HL-60 (cell line): Measurements from ENCODE around the gene ELOVL2.

ENCODE experiments used
- GABPA ChIP-seq: IDR thresholded peaks from 2 replicates; pipeline ENCODE4 v1.6.1; 2012; ENCODE audit warnings: low read depth
- POLR2AphosphoS5 ChIP-seq: IDR thresholded peaks from 2 replicates; pipeline ENCODE4 v1.6.1; 2012; ENCODE audit warnings: low read depth
- TF ChIP-seq, protein P1 (sequence below): IDR thresholded peaks from one replicate; pipeline ENCODE4 v1.5.1; 2011; ENCODE audit warnings: low read length, control low read depth, inconsistent platforms; ENCODE audit not compliant: insufficient read depth
- TF ChIP-seq, protein P2 (sequence below): IDR thresholded peaks from 2 replicates; pipeline ENCODE4 v1.6.1; 2012; ENCODE audit warnings: low read depth; ENCODE audit not compliant: insufficient replicate concordance

DNA sequence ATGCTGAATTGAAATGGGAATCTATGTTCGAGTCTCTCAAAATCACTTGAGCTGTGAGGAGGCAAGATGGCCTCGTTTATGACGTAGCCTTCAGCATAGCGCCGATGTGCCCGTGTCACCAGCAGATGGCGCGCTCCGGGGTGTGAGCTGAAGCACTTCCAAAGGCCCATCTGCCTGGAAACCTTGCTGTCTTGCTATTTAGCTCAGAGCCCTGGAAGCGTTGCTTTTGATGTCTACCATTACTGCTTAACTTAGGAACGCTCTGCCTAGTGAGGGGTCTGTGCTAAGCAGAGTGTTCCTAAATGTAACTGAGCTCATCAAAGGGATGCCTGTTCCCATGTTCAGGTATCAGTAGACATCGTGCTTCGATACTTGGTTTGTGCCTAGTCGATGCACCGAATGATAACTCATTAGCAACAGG lies 89.5 kb downstream of the ELOVL2 start:
- TF ChIP-seq, protein P1, sequence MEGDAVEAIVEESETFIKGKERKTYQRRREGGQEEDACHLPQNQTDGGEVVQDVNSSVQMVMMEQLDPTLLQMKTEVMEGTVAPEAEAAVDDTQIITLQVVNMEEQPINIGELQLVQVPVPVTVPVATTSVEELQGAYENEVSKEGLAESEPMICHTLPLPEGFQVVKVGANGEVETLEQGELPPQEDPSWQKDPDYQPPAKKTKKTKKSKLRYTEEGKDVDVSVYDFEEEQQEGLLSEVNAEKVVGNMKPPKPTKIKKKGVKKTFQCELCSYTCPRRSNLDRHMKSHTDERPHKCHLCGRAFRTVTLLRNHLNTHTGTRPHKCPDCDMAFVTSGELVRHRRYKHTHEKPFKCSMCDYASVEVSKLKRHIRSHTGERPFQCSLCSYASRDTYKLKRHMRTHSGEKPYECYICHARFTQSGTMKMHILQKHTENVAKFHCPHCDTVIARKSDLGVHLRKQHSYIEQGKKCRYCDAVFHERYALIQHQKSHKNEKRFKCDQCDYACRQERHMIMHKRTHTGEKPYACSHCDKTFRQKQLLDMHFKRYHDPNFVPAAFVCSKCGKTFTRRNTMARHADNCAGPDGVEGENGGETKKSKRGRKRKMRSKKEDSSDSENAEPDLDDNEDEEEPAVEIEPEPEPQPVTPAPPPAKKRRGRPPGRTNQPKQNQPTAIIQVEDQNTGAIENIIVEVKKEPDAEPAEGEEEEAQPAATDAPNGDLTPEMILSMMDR: peak; percentile 47
- TF ChIP-seq POLR2AphosphoS5 (no peak), GABPA (no peak)
- TF ChIP-seq, protein P2, sequence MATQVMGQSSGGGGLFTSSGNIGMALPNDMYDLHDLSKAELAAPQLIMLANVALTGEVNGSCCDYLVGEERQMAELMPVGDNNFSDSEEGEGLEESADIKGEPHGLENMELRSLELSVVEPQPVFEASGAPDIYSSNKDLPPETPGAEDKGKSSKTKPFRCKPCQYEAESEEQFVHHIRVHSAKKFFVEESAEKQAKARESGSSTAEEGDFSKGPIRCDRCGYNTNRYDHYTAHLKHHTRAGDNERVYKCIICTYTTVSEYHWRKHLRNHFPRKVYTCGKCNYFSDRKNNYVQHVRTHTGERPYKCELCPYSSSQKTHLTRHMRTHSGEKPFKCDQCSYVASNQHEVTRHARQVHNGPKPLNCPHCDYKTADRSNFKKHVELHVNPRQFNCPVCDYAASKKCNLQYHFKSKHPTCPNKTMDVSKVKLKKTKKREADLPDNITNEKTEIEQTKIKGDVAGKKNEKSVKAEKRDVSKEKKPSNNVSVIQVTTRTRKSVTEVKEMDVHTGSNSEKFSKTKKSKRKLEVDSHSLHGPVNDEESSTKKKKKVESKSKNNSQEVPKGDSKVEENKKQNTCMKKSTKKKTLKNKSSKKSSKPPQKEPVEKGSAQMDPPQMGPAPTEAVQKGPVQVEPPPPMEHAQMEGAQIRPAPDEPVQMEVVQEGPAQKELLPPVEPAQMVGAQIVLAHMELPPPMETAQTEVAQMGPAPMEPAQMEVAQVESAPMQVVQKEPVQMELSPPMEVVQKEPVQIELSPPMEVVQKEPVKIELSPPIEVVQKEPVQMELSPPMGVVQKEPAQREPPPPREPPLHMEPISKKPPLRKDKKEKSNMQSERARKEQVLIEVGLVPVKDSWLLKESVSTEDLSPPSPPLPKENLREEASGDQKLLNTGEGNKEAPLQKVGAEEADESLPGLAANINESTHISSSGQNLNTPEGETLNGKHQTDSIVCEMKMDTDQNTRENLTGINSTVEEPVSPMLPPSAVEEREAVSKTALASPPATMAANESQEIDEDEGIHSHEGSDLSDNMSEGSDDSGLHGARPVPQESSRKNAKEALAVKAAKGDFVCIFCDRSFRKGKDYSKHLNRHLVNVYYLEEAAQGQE: no peak
